Activated naive CD4-positive, alpha-beta T cell treated with anti-CD3 and anti-CD28 coated beads, Interleukin-2, amount 50 U/mL, for 72 hours (primary cell): ENCODE results near the gene SENP1. TPM values are rescaled to one million over a fixed set of nuclear protein-coding genes. Genes with fewer than 3 reads are reported as not detected.

Source experiments
- ATAC-seq, 2 donors: fragments of 150-1000 bp; cut with Tn5 transposase; 2 replicates each; pipeline ENCODE4 v1.10.0; 2021; ENCODE audit warnings: mild to moderate bottlenecking in 2 of 2, moderate library complexity in 2 of 2
- DNase-seq, 2 donors: peaks; one replicate each; pipeline ENCODE4 v3.0.0; 2021 to 2022; ENCODE audit warnings: low spot score in 2 of 2
- H3K27ac Mint-ChIP-seq, 2 donors: one replicate each; pipeline ENCODE4 v1.8.0; 2022; ENCODE audit warnings: mild to moderate bottlenecking in 2 of 2, mixed read lengths in 2 of 2
- H3K36me3 Mint-ChIP-seq, 2 donors: one replicate each; pipeline ENCODE4 v1.8.0; 2022; ENCODE audit warnings: mixed read lengths in 2 of 2
- H3K9me3 Mint-ChIP-seq, 2 donors: one replicate each; pipeline ENCODE4 v1.8.0; 2022; ENCODE audit warnings: mixed read lengths in 2 of 2
- total RNA-seq, 2 donors: library from RNA; stranded (reverse); gene quantifications; one replicate each; pipeline ENCODE4 v1.2.3, GENCODE V29; 2022

The SENP1 gene
- total RNA-seq, 2 donors from 2014 or later, result 39.9 to 69.8 TPM

GRCh38 chr12:48005001-48005749 is 100.7 kb downstream of the SENP1 start:
- Mint-ChIP-seq H3K36me3 (peaks cover 5 to 11% of the 10 kb centered on the region in 2 donors), H3K9me3 (no peaks in the 10 kb centered on the region), H3K27ac (no peak overlapping the region)
- no peak for DNase-seq
- ATAC-seq, result no peak

DNA sequence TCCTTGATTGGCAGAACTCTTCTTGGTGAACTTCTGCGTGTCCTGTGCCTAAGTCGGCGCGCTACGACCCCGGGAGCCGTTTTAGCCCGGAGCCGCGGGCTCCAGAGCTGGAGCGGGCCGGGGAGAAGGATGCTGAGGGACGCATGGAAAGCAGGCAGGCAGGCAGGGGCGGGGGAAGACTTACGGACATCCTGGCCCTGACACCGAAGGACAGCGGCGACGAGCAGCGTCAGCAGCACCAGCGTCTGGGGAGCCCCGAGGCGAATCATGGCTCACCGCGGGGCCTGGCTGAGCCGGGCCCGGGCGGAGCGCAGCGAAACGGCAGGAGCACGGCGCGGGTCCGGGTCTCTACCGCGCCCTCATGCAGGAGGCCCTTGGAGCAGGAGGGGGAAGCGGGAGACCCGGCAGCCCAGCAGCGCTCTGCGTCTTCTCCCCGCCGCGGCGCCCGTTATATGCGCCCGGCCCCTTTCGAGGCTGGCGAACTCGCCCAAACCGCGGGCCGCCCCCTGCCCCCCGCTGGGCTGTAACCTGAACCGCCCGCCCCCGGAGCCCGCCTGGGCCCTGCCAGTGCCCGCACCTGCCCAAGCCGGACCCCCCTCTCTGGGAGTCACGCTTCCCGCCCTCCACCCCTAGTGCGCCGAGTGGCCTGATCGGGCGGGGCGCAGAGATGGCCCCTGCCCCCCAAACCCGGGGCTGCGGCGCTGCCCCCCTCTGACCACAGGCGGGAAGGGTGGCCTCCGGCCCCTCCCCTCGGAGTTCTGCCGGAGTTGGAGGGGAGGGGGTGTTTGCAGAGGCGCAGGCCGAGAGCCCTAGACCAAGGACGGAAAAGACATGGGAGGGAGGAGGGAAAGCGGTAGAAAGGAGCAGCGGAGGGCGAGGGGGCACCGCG is 101.6 kb downstream of the SENP1 start, which contains the start of gene COL2A1:
COL2A1 (minus strand) TSS at position 424 of the 889 bp plus-strand sequence; CDS start at position 269, 155 bp downstream.
- peak in 1 of 2 donors; percentile 49 for DNase-seq
- Mint-ChIP-seq H3K36me3 (peaks cover 5 to 11% of the 10 kb centered on the region in 2 donors), H3K27ac (no peak within 1 kb of the TSS), H3K9me3 (no peaks in the 10 kb centered on the region)
- ATAC-seq, result peak; percentile 60 to 64

DNA sequence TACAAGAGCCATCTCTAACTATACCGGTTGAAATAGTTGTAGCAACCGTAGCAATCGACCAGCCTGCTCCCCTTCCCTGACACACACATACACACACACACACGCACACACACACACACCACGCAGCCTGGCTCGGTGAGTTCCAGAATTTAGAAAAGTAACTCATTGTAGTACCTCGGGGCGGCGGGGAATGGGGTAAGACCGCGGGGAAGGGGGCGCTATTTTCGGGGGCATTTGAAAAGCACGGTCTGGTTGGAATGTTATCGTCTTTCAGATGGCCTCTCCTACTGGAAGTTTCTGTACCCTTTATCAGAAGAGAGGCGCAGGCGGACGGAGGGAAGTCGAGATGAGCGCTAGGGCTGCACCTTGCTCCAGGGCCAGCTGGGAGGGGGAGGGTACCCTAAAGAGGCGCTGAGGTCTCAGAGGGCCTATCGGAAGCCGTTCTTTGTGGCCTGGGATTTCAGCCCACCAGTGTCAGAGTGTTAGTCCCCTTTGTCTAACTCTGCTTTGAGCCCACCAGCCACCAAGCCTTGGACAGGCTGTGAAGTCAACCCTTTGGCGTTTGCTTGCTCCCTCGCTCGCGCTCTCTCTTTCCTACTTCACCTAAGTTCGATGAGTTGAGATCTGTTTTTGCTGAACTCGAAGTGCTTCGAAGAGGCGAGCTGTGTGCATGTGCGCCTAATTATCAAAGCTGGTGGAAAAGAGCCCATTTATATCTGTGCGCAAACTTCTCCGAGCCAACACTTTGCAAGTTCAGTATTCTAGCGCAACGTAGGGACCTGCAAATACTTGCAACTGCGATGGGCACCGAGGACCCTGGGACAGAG is 102.4 kb downstream of the SENP1 start:
- Mint-ChIP-seq H3K9me3 (no peaks in the 10 kb centered on the region), H3K27ac (no peak overlapping the region), H3K36me3 (peaks cover 5 to 11% of the 10 kb centered on the region in 2 donors)
- ATAC-seq, result peak in 1 of 2 donors; percentile 29
- DNase-seq, result no peak

DNA sequence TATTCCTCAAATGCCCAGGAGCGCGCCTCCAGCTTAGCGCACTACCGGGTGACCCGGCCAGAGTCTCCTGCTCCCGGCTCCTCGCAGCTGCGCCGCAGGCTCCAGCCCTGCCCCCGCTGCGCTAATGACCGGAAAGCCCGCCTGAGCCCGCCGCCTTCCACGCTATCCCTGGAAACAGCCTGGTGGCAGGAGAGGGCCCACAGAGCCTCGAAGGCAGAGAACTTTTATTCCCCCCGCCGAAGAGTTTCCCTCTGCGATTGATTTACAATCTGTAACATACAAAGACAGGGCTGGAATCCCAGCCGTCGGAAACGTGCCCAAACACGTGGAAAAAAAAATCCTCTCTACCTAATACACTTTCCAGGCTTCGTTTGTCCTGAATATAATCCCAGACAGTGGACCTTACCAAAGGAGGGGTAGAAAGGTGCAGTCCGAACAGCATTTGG is 103.1 kb downstream of the SENP1 start:
- Mint-ChIP-seq H3K9me3 (no peaks in the 10 kb centered on the region), H3K27ac (no peak overlapping the region), H3K36me3 (peaks cover 5 to 11% of the 10 kb centered on the region in 2 donors)
- ATAC-seq (no peak), DNase-seq (no peak)

DNA sequence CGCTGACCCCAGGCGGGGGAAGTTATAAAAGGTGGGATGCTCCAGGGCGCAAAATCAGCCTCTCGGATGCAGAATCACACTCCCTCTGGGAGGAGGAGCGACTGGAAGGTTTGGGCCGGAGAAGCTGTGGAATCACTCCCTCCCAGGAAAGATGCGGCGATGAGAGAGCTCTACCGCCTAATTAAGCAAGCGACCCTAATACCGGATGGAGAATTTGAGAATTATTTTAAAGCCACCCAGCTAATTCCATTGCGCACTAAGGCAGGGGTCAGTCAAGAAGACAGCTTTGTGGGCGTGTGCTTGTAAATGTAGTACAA is 103.5 kb downstream of the SENP1 start:
- peaks cover 5 to 11% of the 10 kb centered on the region in 2 donors for H3K36me3 Mint-ChIP-seq
- DNase-seq (no peak), ATAC-seq (no peak)
- H3K27ac Mint-ChIP-seq, result no peak overlapping the region
- no peaks in the 10 kb centered on the region for H3K9me3 Mint-ChIP-seq

- peak; percentile 40 to 42 for ATAC-seq
- DNase-seq, result no peak
- Mint-ChIP-seq H3K36me3 (peaks cover 5 to 11% of the 10 kb centered on the region in 2 donors), H3K27ac (peak overlapping the region in 1 of 2 donors; percentile 88), H3K9me3 (no peaks in the 10 kb centered on the region)
Observed at GRCh38 chr12:48001505-48002413, 104.1 kb downstream of the SENP1 start.

DNA sequence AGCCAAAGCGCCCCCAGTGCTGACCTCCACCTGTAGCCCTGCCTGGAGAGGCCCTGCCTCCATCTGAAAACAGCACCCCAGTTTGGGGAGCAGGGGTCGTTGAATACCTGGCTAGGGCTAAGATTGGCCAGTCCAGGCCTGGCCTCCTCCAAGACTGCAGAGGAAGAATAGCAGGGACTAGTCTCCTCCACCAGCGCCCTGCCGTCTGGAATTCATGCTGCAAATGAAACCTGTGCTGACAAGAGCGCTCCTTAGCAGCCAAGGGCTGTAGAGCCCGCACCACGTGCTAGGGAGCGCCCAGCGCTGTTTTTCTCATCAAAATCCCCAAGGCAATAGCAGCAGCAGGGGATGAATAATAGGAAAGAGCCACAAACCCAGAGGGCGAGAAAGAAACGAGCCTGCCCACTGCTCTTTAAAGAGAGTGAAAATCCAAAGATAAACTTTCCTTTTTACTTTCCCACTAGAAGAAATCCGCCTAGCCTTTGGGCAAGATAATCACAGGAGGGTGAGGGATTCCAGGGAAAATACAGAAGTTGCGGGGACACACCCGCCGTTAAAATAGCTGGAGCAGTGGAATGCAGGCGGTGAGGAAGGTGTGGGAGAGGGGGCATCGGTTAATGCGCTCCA is 104.9 kb downstream of the SENP1 start:
- peaks cover 5 to 11% of the 10 kb centered on the region in 2 donors for H3K36me3 Mint-ChIP-seq
- no peak for DNase-seq
- H3K9me3 Mint-ChIP-seq, result no peaks in the 10 kb centered on the region
- peak overlapping the region in 1 of 2 donors; percentile 88 for H3K27ac Mint-ChIP-seq
- ATAC-seq, result peak; percentile 5 to 33

DNA sequence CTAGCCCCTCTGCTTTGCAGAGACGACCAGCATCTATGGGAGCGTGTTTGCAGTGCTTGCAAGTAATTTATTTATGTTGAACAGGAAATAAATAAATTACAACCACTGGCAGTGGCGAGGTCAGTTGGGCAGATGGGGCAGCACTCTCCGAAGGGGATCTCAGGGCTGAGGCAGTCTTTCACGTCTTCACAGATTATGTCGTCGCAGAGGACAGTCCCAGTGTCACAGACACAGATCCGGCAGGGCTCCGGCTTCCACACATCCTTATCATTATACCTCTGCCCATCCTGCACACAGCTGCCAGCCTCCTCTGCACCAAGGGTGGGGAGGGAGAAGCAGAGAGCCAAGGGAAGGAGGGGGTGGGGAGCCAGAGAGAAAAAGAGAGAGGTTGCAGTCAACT is 106.1 kb downstream of the SENP1 start:
- no peak for DNase-seq
- ATAC-seq, result no peak
- peaks cover 5 to 6% of the 10 kb centered on the region in 2 donors for H3K36me3 Mint-ChIP-seq
- H3K27ac Mint-ChIP-seq, result no peak overlapping the region
- no peaks in the 10 kb centered on the region for H3K9me3 Mint-ChIP-seq

- ATAC-seq (no peak), DNase-seq (no peak)
- H3K9me3 Mint-ChIP-seq, result no peaks in the 10 kb centered on the region
- H3K27ac Mint-ChIP-seq, result no peak overlapping the region
- peaks cover 0 to 5% of the 10 kb centered on the region in 2 donors for H3K36me3 Mint-ChIP-seq
Observed at GRCh38 chr12:47997321-47997720, 108.6 kb downstream of the SENP1 start.

DNA sequence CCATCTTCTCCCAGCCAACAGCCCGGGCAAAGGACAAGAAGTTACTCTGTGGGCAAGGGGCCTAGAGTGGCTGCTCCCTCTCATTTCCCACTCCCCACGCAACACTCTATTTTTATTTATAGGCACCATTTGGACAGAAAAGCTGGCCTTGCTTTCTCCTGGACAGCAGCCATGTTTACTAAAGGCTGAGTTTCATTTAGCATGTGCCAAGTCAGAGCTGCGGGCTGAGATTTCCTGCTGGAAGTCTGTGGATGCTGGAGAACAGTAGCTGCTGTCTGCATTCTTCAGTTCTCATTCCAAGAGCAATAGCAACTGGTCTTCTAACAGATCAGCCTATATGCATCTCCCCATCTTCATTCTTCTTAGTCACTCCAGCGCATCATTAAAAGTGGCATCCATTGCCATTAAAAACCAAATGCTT is 109.9 kb downstream of the SENP1 start:
- DNase-seq, result no peak
- ATAC-seq, result no peak
- Mint-ChIP-seq H3K27ac (no peak overlapping the region), H3K36me3 (peaks cover 0 to 2% of the 10 kb centered on the region in 2 donors), H3K9me3 (no peaks in the 10 kb centered on the region)

DNA sequence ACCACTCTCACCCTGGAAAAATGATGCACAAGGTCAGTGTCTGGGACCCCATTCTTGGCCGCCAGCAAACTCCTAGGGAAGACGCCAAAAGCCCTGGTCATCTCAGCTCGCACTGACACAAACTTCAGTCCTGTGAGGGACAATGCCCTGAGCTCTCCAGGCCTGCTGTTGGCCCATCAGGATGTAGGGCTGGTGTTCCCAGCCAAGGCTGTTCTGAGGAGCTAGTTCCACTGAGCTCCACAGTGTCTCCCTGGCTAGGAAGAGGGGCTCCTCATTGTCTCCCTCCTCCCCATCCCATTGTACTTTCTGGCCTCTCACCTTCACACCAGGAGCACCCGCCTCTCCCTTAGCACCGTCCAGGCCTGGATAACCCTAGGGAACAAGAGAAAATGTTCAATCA is 112.4 kb downstream of the SENP1 start:
- H3K27ac Mint-ChIP-seq, result no peak overlapping the region
- no peak for ATAC-seq
- H3K36me3 Mint-ChIP-seq, result no peaks in the 10 kb centered on the region
- H3K9me3 Mint-ChIP-seq, result no peaks in the 10 kb centered on the region
- DNase-seq, result no peak

Other genes with a start within 250 kb of the SENP1 start
- 100 to 1,000 TPM in 1 of 2 donors, 10 to 100 TPM in 1; 92.4 to 133 TPM for gene VDR, start 201.1 kb downstream of the SENP1 start, total RNA-seq
- 100 to 1,000 TPM; 134 to 305 TPM for gene TMEM106C, start 142.5 kb downstream of the SENP1 start, total RNA-seq
- not detected for gene COL2A1, start 101.6 kb downstream of the SENP1 start, total RNA-seq
- gene PFKM, start 13.3 kb upstream of the SENP1 start, total RNA-seq, result 10 to 100 TPM; 80.3 to 81.3 TPM
- gene ASB8, start 51.4 kb upstream of the SENP1 start, total RNA-seq, result 10 to 100 TPM; 30.7 to 45.3 TPM
- gene CCDC184, start 77.6 kb upstream of the SENP1 start, total RNA-seq, result under 1 TPM; 0.25 to 0.64 TPM
- not detected for gene OR10AD1, start 97.2 kb upstream of the SENP1 start, total RNA-seq
- 1 to 10 TPM; 6.4 to 9.2 TPM for gene ZNF641, start 244.8 kb upstream of the SENP1 start, total RNA-seq